GM12878 (cell line): ENCODE data around the gene COL23A1. TPM values are rescaled to one million over a fixed set of nuclear protein-coding genes. Genes with fewer than 3 reads are reported as not detected.

Experiments
- BCL11A ChIP-seq: IDR thresholded peaks from 2 replicates; pipeline ENCODE4 v1.6.1; 2011; ENCODE audit warnings: low read depth, low read length
- BCLAF1 ChIP-seq: fragments of 450-650 bp; IDR thresholded peaks from 2 replicates; pipeline ENCODE4 v1.6.1; 2017; ENCODE audit warnings: antibody characterized with exemption, mild to moderate bottlenecking, moderate library complexity
- CHD2 ChIP-seq: IDR thresholded peaks from 2 replicates; pipeline ENCODE4 v1.6.1; 2011; ENCODE audit warnings: low read depth, low read length, improper control_type of control experiment, borderline replicate concordance
- EGR1 ChIP-seq, 2 experiments: IDR thresholded peaks; 1 replicate in 1 of 2; 2 replicates in 1 of 2; pipeline ENCODE4 v1.6.1; 2011 to 2012; ENCODE audit warnings: low read depth in 2 of 2, low read length in 2 of 2, borderline replicate concordance in 1 of 2, mild to moderate bottlenecking in 1 of 2, moderate library complexity in 1 of 2
- EP300 ChIP-seq, 2 experiments: fragments of 150-350 bp in 1 of 2; IDR thresholded peaks; 2 replicates each; pipeline ENCODE4 v1.6.1; 2011 to 2012; ENCODE audit warnings: low read depth in 2 of 2, low read length in 2 of 2, borderline replicate concordance in 1 of 2, improper control_type of control experiment in 1 of 2, inconsistent platforms in 1 of 2; ENCODE audit not compliant: control insufficient read depth in 1 of 2
- EZH2 ChIP-seq: IDR thresholded peaks from 2 replicates; pipeline ENCODE4 v1.6.1; 2012; ENCODE audit warnings: low read depth, mild to moderate bottlenecking, control low read depth, inconsistent platforms, low read length, borderline replicate concordance; ENCODE audit not compliant: control insufficient read depth
- GABPA ChIP-seq: IDR thresholded peaks from 2 replicates; pipeline ENCODE4 v1.6.1; 2014; ENCODE audit warnings: antibody characterized with exemption, low read depth, mild to moderate bottlenecking, inconsistent platforms
- KDM1A ChIP-seq: fragments of 200-600 bp; sonication (generic); IDR thresholded peaks from 2 replicates; pipeline ENCODE4 v1.6.1; 2016; ENCODE audit warnings: borderline replicate concordance
- MTA2 ChIP-seq: fragments of 450-650 bp; IDR thresholded peaks from 2 replicates; pipeline ENCODE4 v1.6.1; 2016; ENCODE audit warnings: low read depth, mild to moderate bottlenecking, moderate library complexity
- MYB ChIP-seq: fragments of 150-350 bp; IDR thresholded peaks from 2 replicates; pipeline ENCODE4 v1.6.1; 2014; ENCODE audit warnings: mild to moderate bottlenecking, low read depth, low read length, borderline replicate concordance
- PAX8 ChIP-seq: fragments of 450-650 bp; IDR thresholded peaks from 2 replicates; pipeline ENCODE4 v1.6.1; 2017; ENCODE audit warnings: mild to moderate bottlenecking, moderate library complexity
- POU2F2 ChIP-seq: IDR thresholded peaks from 3 replicates; pipeline ENCODE4 v1.6.1; 2011; ENCODE audit warnings: low read depth, mild to moderate bottlenecking, low read length, borderline replicate concordance
- REST ChIP-seq: IDR thresholded peaks from 2 replicates; pipeline ENCODE4 v1.6.1; 2012; ENCODE audit warnings: mild to moderate bottlenecking, low read depth, low read length
- SKIL ChIP-seq: fragments of 450-650 bp; IDR thresholded peaks from 2 replicates; pipeline ENCODE4 v1.6.1; 2017; ENCODE audit warnings: mild to moderate bottlenecking, low read depth, inconsistent platforms; ENCODE audit not compliant: poor library complexity, severe bottlenecking
- SRF ChIP-seq, 2 experiments: IDR thresholded peaks; 2 replicates each; pipeline ENCODE4 v1.6.1; 2011; ENCODE audit warnings: low read depth in 2 of 2, low read length in 2 of 2, mild to moderate bottlenecking in 1 of 2, moderate library complexity in 1 of 2
- WRNIP1 ChIP-seq: IDR thresholded peaks from 2 replicates; pipeline ENCODE4 v1.6.1; 2011; ENCODE audit warnings: low read depth, low read length, improper control_type of control experiment, borderline replicate concordance
- polyA plus RNA-seq, 11 experiments: library from polyadenylated mRNA; depleted of rRNA in 4 of 11; unstranded in 6 of 11; stranded (reverse) in 5 of 11; fragments of >200 nt; fragmentation: Nextera tagmentation in 4 of 11; fragmentation: Illumina TruSeq in 1 of 11; extraction: Ambion mirVana in 4 of 11; extraction: Trizol in 1 of 11; gene quantifications; 1 replicate in 1 of 11; 2 replicates in 10 of 11; pipeline versions ENCODE4 v1.2.1 to v1.2.3, GENCODE V29; 2011 to 2016; ENCODE audit warnings: inconsistent platforms in 2 of 11, missing spikeins in 2 of 11, low read depth in 1 of 11
- total RNA-seq, 4 experiments: library from RNA; depleted of rRNA in 3 of 4; stranded (reverse); fragments of >200 nt in 3 of 4; fragmentation: Illumina TruSeq in 1 of 4; extraction: Trizol in 1 of 4; gene quantifications; 2 replicates each; pipeline versions ENCODE4 v1.2.1 to v1.2.3, GENCODE V29; 2013 to 2021

COL23A1 gene
- total and polyA plus RNA-seq, 10 of the 15 experiments (the other 5 are each of a cell fraction or from before 2014, with no cell fraction given), result 0.03 to 0.83 (median 0.09) TPM; not detected in 5

- TF ChIP-seq BCLAF1 (no peak), MYB (no peak), PAX8 (no peak), CHD2 (no peak), EGR1 (IDR thresholded peaks at IDR 0.05; ENCODE audit: borderline replicate concordance in 1 of 2, low read depth in 2 of 2, low read length in 2 of 2) (no peak), POU2F2 (no peak), KDM1A (no peak), SKIL (no peak), MTA2 (no peak), SRF (IDR thresholded peaks at IDR 0.05; ENCODE audit: low read depth in 2 of 2, low read length in 2 of 2) (no peak), EZH2 (no peak), EP300 (IDR thresholded peaks at IDR 0.05; ENCODE audit: borderline replicate concordance in 1 of 2, control insufficient read depth in 1 of 2, low read depth in 2 of 2, low read length in 2 of 2) (no peak), WRNIP1 (no peak), GABPA (no peak), BCL11A (no peak), REST (no peak)
- TF ChIP-seq, all 136 proteins: peak for 0
These were observed 49.7 kb downstream of the COL23A1 start (continued) for GRCh38 chr5:178540526-178540925.
